LoVo (cell line): ENCODE measurements around the gene TCF15.
A peak's percentile ranks its signal among the peaks of the same experiment; 100 is the strongest.
"Not testable (repeated sequence)": the region's sequence is repeated elsewhere in the genome, so short reads cannot be mapped to it uniquely, and the experiment has no call there.

ENCODE experiments used
- DNase-seq: peaks from one replicate; pipeline ENCODE4 v3.0.0-alpha.2; 2016; ENCODE audit warnings: low spot score

Gene TCF15

DNA sequence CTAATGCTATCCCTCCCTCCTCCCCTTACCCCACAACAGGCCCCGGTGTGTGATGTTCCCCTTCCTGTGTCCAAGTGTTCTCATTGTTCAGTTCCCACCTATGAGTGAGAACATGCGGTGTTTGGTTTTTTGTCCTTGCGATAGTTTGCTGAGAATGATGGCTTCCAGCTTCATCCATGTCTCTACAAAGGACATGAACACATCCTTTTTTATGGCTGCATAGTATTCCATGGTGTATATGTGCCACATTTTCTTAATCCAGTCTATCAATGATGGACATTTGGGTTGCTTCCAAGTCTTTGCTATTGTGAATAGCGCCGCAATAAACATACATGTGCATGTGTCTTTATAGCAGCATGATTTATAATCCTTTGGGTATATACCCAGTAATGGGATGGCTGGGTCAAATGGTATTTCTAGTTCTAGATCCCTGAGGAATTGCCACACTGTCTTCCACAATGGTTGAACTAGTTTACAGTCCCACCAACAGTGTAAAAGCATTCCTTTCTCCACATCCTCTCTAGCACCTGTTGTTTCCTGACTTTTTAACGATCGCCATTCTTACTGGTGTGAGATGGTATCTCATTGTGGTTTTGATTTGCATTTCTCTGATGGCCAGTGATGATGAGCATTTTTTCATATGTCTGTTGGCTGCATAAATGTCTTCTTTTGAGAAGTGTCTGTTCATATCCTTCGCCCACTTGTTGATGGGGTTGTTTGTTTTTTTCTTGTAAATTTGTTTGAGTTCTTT is 31.0 kb downstream of the TCF15 start:
- DNase-seq: not testable (repeated sequence)

DNA sequence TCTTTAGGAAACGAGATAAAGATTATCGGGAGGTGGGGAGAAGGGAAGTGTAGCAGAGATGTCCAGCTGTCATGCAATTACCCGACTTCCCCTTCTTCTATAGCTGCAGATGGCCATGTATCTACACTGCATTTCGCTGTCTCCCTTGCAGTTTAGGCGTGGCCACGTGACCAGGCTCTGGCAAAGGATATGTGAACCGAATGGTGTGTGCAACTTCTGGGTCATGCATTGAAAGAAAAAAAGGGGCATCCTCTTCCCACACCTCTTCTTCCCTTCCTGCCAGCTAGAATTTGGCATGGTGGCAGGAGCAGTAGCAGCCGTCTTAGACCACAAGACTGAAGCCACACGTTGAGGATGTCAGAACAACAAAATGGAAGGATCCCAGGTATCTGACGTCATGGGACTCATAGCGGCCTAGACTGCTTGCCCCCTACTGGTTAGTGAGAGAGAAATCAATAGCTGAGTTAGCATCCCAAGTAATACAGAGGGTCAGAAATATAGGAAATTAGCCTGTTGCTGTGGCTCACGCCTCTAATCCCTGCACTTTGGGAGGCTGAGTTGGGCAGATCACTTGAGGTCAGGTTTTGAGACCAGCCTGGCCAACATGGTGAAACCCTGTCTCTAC is 32.8 kb downstream of the TCF15 start:
- no peak for DNase-seq

DNA sequence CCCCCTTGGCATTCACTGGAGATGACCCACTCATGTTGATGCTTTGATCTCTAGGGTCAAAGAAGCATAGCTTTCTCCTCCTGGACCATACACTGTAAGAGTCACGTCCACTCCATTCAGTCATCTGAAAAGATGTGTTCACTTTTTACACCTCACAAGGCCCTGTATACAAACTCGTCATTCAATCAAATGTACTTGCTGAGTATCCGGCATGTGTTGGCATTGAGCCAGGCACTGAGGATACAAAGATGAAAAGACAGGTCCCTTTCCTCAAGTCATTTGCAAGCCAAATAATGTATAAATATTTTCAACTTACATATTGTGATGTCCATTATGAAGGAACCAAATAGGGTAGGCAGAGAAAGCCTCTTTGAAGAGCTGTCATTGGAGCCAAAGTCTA is 34.0 kb downstream of the TCF15 start:
- no peak for DNase-seq

DNA sequence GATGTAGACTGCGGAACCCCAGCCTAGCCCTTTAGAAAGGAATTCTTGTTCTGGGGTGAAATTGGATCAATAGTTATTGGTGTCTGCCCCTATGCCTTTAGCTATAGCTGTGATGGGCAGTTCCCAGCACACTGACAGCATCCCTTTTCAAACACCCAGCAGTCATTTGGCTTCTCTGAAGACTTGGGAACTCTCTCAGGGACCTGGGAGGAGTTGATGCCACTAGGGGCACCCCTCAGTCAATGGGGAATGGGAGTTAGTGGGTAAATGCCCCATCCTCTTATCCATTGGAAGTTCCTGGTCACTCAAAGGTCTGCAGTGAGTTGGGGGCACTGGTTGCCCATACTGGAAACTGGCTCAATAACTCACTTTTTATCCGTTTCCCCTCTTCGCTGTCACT is 34.9 kb downstream of the TCF15 start:
- DNase-seq: no peak

DNA sequence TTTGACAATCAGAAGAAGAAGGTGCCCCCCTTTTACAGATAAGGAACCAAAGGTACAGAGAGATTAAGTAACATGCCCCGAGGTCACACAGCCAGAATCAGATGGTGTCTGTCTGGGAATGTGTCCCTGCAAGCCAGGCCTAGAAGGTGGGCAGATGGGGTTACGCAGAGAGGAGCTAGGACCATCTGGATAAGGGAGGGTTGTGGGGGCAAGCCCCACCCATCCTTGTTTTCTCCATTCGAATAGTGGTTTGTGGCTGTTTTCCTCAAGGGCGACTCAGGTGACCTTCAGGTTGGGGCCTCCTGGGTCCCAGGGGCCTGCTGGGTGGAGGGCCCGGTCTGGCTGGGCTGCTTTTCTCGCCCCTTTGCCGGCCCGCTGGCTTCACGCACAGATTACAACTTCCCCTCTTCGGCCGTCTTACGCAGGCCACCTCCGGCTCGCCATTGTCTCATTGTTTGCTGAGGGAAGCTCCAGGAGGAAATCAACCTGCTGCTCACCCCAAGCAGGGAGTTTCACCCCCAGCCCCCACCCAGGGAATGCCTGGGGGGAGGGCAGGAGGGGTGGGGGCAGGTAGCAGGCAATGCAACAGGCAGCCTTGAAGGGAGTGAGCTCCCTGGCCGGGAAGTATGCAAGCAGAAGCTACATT is 35.7 kb downstream of the TCF15 start:
- no peak for DNase-seq

DNA sequence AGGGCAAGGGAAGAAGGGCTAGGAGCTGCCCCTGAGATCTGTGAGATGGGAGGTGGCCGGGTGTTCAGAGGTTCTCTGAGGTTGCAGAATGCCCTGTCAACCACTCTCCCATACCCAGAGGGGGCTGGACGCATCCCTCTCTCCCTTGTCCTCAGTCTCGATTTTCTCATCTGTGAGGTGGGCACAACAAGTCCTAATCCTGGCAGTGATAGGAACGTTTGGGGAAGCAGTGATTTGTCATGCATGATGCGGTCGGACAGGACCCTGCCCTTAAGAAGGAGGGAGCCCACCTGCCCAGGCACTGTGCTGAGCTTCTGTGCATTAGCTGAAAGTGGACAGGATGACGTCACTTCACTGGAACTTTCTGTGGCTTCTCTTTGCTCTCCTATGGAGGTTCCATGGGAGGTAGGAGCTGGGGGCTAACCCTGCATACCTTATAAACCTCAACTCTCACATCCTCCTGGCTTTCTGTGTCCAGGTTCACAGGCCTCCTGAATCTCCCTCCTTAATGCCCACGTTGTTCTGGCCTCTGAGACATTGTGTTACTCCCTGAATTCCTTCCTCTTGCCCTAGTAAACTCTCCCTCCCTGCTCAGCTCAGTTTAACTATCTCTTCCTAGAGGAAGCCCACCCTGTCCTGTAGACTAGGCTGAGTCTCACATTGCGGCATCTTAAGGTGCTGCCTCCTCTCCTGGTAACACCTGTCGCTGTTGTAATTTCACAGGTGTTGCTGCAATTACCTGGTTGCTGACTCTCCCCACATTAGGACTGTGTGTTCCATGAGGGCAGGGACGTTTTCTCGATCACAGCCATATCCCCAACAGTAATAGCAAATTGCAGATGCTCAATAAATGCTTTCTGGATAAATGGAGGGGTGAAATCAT is 36.5 kb downstream of the TCF15 start:
- DNase-seq: no peak

DNA sequence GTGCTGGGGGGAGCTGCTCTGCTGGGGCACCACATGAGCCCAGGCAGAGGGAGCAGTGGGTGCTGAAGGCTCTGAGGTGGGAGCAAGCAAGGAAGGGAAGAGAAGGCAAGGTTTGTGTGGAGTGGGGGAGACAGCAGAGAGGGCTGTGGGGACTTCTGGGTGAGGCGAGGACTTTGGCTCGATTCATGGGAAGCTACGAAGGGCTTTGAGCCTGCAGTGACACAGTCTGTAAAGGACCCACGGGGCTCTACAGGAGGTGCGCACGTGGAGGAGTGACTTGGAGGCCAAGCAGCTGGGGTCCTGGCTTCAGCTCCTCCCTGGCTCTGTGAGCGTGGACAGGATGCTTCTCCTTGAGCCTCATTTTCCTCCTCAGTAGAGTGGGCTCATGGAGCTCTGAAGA is 37.4 kb downstream of the TCF15 start:
- DNase-seq: no peak

DNA sequence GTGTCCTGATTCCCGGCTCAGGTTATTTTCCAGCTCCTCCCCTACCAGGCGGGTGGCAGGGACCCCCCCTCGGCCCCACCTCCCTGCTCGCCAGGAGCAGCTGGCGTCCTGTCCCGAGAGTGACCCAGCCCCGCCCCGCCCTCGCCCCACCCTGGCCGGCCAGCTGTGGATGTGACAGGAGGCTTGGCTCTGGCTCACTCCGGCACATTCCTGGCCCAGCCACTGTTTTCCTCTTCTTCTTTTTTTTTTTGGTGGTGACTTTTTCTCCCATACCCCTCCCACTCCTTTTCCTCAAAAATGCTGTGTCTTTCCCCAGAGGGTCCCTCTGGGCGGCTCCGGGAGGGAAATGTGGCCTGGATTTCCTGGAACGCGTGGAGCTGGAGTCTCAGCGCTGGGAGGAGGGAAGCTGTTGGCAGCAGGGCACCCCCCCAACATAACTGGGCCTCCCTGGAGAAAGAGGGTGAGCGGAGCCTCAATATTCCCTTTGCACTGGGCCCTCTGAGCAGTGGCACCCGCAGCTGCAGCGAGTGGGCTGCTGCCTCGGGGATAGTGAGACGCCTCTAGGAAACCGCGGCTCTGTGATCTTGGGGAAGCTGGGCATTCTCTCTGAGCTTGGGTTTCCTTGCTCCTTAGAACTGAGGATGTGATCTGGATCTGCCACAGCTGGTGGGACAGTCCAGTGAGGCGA is 38.2 kb downstream of the TCF15 start:
- peak; percentile 7 for DNase-seq

DNA sequence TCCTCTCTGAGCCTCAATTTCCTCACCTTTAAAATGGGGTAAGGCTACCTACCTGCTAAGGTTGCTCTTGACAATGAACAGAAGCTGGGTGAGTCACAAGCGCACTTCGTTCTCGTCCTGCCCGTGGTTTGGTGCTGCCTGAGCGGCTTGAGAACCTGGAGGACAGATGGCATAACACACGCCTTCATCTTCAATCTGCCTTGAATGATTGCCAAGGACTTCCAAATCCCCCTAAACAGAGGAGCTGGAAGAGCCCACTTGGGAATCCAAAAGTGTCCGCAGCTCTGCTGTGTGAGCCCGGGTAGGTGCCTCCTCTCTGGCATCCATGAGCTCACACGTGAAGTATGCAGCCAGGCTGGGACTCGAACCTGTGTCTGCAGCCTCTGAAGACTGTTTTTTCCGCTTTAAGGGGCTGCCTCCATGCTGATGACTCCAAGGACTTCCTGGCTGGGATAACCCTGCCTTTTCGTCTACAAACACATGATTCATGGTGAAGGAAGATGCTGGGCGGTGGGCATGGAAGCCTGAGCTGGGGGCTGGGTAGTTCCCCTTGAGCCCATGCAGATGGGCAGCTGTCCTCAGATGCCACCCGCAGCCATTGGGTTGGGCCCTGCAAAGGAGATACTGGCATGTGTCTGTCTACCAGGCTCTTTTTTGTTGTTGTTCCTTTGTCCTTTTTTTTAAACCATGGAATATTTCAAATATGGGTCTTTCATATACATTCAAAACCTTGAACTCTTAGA is 41.3 kb downstream of the TCF15 start:
- DNase-seq: no peak

DNA sequence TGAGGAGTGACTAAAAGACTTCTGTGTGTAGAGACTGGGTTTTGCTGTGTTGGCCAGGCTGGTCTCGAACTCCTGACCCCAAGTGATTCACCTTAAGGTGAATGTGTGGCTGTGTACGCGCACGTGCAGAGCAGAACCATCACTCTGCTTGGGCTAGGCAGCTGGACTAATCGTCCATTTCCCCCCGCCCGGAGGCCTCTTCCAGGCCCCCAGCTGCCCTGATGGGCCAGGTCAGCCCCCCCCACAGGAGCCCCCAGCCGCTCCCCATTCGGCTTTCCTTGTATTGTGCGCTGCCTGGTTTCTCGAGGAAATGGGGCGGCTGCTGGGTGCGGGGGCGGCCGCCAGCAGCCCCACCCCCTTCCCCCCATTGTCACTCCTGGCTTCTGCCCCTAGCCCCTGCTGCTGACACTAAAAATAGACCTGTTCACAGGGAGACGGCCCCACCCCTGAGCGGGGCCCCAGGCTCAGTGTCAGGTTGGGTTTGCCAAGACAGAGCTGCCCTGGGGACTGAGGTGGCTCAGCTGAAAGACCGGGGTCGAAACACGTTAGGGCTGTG is 41.9 kb downstream of the TCF15 start:
- DNase-seq: no peak

DNA sequence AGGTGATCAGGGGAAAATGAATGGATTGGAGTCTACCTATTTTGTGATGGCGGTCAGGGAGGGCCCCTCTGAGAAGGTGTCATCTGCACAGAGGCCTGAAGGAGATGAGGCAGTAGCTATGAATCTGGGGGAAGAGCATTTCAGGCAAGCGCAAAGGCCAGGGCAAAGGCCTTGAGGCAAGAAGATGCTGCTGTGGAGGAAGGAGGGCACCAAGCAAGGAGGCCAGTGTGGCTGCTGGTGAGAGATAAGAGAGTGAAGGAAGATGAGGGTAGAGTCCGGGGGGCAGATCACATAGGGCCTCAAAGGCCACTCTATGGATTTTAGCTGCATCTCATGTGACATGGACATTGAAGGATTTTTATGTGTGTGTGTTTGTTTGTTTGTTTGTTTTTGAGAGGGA is 45.9 kb downstream of the TCF15 start:
- no peak for DNase-seq

DNA sequence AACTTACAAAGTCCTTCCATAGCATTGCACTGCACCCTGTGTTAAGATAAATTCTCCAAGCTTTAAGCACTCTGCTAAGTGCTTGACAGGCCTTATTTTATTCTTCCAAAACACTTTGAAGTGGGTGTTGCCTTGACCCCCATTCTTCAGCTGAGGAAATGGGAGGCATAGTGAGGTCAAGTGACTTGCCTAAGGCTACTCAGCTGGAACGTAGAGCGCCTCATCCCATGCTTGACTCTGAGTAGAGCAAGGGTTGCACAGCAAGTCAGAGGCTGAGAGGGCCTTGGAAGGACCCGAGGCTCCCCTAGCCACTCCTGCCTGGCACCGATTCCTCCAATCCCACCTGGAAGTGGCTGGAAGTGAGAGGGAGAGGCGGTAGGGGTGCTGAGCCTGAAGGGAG is 46.9 kb downstream of the TCF15 start:
- DNase-seq: no peak

DNA sequence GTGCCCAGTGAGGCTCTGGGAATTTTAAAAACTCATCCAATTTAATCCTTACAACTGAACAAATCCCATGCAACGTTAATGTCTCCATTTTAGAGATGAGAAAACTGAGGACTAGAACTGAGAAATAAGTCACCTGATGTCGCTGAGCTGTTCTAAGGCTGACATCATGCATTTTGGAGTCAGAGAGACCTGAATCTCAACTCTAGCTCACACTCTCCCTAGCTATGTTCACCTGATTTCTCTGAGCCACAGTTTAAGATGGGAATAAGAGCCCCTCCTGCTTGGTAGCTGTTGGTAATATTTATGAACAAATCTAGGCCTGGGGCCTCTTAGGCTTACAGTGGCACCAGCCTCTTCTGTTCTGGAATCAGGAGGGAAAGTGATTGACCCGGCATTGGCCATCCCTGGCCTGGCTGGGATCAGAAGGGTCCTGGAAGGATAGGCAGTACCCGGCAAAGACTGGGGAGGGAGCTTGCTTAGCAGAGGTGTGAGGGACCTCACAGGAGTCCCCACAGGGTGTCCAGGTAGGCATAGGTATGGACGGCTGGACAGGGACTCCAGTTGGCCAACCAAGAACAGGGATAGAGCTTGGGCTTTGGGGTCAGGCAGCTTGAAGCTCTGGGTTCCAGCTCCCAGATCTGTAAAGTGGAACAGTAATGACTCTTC is 47.7 kb downstream of the TCF15 start:
- no peak for DNase-seq

DNA sequence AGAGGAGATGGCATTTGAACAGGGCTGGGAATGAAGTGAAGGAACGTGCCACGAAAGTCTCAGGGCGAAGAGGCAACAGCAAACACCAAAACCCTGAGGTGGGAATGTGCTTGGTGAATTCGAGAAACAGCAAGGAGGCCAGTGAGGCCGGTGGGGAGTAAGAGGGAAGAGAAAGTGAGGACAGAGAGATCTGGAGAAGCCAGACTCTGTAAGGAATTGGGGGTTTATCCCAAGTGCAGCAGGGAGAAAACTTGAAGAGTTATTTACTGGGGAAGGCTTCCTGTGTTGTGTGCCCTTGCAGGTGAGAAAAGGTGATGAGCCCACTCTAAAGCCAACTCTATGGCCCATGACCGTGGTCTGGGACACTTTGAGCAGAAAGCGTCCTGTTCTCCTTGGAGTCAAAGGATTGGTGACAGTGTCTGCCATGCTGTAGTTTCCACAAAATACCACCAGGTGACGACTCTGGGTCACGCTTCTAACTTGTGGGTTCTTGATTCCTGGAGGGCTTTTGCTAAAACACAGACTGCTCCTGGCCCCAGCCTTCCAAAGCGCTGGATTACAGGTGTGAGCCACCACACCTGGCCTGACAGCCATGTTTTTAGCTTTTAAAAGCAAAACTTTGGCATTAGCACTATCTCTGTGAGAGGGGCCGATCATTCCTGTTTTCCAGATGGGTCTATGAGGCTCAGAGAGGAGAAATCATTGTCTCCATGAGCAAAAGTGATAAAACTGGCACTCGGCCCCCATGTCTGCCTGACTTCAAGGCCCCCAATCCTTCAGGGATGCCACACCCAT is 48.5 kb downstream of the TCF15 start:
- peak; percentile 60 for DNase-seq

DNA sequence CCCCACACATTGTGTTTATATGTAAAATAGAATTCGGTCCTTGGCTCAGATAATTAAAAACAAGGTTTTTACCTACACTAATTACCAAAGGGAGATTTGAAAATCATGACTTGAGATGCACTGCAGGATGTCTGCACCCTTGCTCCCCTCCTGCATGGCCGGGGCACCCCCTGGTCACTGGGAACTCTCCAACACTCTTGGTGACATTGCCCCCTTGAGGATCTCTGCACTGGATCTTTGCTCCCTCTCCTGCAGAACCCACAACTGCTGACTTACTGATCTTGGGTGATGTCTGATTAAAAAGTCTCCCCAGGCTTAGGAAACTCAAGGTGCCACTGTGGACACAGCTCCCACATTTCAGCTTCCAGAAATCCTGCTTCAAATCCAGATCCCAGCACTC is 49.4 kb downstream of the TCF15 start:
- no peak for DNase-seq

DNA sequence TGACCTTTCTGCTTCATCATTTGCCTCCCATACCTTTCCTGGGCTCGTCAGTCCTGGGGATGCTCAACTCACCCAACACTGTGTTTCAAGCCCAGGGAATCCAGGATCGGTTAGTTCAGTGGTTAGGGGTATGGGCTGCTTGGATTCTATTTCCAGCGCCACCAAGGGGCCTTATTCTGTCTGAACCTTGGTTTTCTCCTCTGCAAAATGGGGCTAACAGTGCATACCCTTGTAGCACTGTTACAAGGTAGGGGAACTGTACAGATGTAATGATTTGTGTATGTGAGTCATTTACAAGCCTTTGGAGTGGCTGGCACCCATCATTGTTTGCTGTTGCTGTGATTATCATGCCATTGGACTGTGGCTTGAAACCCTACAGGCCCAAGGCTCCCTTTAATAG is 52.0 kb downstream of the TCF15 start:
- no peak for DNase-seq

DNA sequence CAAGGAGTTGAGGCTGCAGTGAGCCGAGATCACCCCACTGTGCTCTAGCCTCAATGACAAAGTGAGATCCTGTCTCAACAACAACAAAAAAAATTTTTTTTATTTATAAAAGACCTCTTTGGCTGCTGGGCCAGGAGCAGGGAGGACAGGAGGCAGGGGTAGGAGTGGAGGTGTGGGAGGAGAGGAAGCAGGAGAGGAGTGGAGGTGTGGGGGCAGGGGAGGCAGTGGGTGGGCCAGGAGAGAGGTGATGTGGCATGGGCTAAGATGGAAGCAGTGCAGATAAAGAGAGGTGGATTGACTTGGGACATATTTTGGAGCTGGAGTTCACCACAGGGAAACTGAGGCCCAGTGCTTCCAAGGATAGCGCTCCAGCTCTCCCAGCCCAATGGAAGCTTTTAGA is 53.1 kb downstream of the TCF15 start:
- DNase-seq: no peak

DNA sequence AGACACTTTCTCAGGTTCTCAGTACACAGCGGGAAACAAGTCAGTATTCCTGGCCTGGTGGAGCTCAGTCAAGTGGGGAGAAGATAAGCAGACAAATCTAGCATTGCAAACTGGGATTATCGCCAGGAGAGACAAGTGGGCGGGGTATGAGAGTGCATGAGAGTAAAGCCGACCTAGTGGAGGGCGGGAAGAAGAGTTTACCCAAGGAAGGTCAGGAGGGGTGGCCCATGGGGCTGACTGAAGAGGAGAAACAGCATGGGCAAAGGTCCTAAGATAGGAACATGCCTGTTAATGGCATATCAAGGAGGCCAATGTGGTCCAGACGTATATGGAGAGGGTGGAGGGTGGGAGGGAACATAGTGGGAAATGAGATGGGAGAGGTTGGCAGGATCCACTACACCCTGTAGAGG is 54.1 kb downstream of the TCF15 start:
- DNase-seq: no peak
